HS-27A (cell line): ENCODE data around the gene CD52.
"Not testable (repeated sequence)": the region's sequence is repeated elsewhere in the genome, so short reads cannot be mapped to it uniquely, and the experiment has no call there.

Experiments used
- DNase-seq: peaks from one replicate; pipeline ENCODE4 v3.0.0-alpha.2; 2012; ENCODE audit warnings: low read depth, missing footprints

Gene CD52

DNA sequence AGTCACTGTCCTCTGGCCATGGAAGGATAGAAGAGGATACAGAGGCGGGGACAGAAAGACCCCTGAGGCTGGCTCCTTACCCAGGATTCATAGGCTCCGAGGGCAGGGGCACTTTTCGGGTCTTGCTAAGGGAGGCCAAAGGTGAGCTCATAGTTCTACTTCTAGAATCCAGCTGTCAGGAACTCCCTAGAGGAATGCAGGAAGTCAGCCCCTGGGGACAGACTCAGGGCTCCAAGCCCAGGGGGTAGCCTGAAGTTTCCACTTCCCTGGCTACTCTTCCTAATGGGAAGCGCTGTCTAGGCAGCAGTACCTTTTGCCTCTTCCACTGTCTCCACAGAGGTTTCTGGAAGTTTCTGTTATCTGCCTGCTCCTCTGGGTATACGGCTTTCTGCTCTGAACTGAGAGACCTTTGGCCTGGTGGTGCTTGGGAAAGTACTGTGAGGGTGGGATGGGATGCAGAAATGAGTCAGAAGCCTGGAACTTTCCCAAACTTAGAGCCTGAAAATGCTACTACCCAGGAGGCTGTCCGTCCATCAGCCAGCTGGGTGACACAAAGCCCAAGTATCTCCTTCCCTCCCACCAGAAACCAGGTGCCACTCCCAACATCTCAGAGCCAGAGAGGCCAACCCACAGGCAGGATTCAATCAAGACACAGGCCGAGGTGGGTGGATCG is 14.9 kb upstream of the CD52 start:
- DNase-seq = peak; percentile 81

GRCh38 chr1:26305667-26306289 is 12.0 kb upstream of the CD52 start:
- DNase-seq = no peak

- peak; percentile 92 for DNase-seq
These were observed 11.2 kb upstream of the CD52 start, which contains the start of gene UBXN11 for GRCh38 chr1:26306290-26307229. Gene UBXN11, minus strand, starts transcription at chr1:26306636. Its CDS starts 3,753 bp downstream, at chr1:26302883.

DNA sequence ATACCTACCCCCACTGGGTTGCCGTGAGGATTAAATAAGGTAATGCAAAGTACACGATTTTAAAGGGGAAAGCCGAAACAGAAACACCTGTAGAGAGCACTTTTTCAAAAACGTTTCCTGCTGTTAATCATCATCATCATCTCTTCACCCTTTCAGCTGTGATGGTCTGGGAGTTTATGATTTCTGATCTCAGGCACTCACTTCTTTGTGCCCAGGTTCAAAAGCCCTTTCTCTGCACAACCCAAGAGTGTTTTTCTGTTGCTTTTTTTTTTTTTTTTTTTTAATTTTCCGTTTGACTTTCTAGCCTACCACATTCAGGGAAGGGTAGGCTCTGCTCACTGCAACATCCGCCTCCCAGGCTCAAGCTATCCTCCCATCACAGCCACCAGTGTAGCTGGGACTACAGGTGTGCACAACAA is 10.4 kb upstream of the CD52 start:
- DNase-seq = no peak

DNA sequence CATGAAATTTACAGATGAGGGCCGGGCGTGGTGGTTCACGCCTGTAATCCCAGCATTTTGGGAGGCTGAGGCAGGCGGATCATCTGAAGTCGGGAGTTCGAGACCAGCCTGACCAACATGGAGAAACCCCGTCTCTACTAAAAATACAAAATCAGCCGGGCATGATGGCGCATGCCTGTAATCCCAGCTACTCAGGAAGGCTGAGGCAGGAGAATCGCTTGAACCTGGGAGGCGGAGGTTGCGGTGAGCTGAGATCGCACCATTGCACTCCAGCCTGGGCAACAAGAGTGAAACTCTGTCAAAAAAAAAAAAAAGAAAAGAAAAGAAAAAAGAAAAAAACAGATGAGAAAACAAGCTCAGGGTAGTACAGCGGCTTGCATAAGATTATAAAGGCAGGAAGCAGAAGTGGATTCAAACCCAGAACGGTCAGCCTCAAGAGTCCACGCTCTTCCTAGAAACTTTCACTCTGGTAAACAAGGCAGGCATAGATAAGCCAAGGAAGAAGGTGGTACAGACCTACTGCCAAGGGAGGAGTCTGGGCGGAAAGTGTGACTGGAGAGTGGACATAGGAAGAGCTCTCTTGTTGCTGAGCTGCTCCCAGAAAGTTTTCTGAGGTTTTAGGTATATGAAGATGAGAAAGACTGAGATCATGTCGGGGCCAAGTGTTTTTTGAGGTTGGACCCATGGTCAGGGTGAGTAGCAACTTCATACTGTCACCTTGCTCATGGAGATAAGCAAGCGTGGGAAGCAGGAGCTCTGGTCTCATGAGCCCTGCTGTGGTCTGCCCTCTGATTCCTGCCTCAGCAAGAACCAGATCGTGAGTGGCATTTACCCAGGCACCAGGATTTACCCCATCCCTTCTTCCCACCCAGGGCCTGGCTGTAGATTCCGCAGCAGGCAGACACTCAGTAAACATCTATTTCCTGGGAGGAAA is 9.5 kb upstream of the CD52 start:
- DNase-seq = not testable (repeated sequence)

DNA sequence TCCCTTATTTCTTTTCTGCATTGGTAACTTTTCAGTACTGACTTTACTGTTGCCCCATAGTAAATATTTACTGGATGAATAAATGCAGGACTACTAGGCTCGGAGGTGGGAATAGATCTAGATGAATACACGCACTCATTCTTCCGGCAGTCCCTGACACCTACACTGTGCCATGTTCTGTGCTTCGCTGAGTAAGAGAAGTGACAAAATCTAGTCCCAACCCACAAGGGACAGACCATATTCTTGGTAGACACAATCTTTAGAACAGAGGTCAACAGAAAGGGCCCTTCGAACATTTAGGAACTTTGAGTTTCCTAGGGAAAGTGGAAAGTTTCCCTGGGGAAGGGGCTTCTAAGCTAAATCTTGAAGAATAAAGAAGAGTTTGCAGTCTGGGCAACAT is 3.3 kb upstream of the CD52 start:
- no peak for DNase-seq

GRCh38 chr1:26315874-26316850 is 1.6 kb upstream of the CD52 start:
- DNase-seq = no peak

DNA sequence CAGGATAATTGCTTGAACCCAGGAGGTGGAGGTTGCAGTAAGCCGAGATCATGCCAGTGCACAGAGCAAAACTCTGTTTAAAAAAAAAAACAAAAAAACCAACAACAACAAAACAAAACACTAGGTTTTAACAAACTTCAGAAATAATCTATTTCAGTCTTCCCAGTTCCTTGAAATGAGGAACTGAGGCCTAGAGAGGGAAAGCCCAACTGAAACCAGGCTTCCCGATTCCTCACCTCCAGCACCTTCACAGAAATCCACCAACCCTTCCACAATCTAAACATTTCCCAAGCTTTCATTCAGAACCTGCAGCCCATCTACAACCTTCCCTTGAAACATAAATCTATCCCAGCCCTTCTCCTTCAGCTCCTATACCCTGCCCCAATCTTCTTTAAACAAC is 612 bp upstream of the CD52 start:
- no peak for DNase-seq

GRCh38 chr1:26318338-26319064 is 743 bp downstream of the CD52 start:
- DNase-seq = no peak

DNA sequence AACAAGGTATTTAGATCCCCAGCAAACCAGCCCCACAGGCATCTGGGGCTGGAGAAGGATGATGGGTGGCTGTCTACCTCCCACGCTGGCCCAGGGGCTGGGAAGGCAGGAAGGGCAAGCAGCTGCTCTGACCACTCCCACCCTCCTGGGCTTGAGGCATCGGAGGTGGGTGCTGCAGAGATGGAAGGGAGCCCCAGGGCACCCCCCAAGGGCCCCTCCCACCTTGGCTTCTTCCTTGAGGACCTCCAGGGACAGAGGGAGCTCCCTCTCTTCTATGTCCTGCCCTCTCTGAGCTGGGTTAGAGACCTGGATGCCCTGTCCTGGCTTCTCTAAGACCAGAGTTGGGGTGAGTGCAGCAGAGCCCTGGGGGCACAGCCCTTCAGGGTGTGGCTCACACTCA is 3.1 kb downstream of the CD52 start:
- no peak for DNase-seq

- DNase-seq = peak; percentile 71
These were observed 3.7 kb downstream of the CD52 start for GRCh38 chr1:26321315-26322041.

GRCh38 chr1:26322042-26322331 is 4.2 kb downstream of the CD52 start:
- no peak for DNase-seq

DNA sequence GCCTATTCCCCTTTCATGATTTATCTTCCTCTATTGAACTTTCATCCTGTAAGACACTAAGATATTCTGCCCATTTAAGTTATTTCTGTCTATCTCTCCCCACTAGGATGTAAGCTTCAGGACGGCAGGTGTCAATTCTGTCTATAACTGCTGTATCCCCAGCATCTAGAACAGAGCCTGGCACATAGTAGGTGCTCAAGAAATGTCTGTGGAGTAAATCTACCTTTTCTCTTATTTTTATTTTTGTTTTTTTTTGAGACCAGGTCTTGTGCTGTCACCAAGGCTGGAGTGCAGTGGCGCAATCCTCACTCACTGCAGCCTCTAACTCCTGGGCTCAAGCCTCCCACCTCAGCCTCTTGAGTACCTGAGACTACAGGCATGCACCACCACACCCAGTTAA is 5.6 kb downstream of the CD52 start:
- no peak for DNase-seq

- DNase-seq = no peak
These were observed 6.8 kb downstream of the CD52 start for GRCh38 chr1:26324550-26324949.

DNA sequence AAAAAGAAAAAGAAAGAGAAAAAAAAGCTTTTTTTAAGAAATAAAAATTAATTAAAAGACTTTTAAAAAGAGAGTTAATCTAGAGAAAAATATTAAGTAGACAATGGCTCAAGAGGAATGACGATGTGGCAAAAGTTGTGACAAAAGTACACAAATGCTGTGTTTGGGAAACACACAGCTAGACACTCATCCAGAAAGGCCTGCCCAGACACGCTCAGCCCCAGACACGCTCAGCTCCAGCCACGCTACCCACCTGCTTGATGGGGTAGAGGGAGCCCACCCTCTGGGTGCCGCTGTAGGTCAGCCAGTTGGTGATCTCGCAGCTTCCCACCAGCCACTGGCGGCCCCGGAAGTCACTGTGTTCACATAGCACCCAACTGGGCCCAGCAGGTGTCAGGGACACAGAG is 10.2 kb downstream of the CD52 start:
- no peak for DNase-seq

- DNase-seq = no peak
These were observed 10.8 kb downstream of the CD52 start for GRCh38 chr1:26328597-26328996.

GRCh38 chr1:26329380-26329779 is 11.6 kb downstream of the CD52 start:
- not testable (repeated sequence) for DNase-seq

DNA sequence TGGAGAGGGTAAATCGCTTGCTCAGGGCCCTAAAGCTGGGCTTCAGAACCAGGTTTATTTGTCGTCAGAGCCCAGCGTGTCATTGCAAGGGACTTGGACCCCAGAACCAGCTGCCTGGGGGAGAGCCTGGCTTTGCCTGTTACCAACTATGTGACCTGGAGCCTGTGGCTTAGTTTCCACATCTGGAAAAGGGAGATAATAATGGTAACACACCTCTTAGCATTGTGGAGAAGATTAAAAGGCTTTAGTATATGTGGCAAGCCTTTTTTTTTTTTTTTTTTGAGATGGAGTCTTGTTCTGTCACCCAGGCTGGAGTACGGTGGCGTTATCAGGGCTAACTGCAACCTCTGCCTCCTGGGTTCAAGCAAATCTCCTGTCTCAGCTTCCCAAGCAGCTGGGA is 12.5 kb downstream of the CD52 start:
- DNase-seq = no peak

DNA sequence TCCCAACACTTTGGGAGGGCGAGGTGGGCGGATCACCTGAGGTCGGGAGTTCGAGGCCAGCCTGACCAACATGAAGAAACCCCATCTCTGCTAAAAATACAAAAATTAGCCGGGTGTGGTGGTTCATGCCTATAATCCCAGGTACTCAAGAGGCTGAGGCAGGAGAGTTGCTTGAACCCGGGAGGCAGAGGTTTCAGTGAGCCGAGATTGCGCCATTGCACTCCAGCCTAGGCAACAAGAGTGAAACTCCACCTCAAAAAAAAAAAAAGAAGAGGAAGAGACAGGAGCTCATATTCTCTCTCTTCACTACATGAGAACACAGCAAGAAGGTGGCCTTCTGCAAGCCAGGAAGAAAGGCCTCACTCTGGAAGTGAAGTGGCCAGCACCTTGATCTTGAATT is 15.6 kb downstream of the CD52 start:
- DNase-seq = not testable (repeated sequence)
